Amniotic stem cell (primary cell): ENCODE data around the gene TMEM131.
A peak's percentile ranks its signal among the peaks of the same experiment; 100 is the strongest.
"Not testable (repeated sequence)": the region's sequence is repeated elsewhere in the genome, so short reads cannot be mapped to it uniquely, and the experiment has no call there.

Experiments
- DNase-seq: peaks from one replicate; lab custom pipeline; 2025; lab: John Stamatoyannopoulos, UW

Gene TMEM131

DNA sequence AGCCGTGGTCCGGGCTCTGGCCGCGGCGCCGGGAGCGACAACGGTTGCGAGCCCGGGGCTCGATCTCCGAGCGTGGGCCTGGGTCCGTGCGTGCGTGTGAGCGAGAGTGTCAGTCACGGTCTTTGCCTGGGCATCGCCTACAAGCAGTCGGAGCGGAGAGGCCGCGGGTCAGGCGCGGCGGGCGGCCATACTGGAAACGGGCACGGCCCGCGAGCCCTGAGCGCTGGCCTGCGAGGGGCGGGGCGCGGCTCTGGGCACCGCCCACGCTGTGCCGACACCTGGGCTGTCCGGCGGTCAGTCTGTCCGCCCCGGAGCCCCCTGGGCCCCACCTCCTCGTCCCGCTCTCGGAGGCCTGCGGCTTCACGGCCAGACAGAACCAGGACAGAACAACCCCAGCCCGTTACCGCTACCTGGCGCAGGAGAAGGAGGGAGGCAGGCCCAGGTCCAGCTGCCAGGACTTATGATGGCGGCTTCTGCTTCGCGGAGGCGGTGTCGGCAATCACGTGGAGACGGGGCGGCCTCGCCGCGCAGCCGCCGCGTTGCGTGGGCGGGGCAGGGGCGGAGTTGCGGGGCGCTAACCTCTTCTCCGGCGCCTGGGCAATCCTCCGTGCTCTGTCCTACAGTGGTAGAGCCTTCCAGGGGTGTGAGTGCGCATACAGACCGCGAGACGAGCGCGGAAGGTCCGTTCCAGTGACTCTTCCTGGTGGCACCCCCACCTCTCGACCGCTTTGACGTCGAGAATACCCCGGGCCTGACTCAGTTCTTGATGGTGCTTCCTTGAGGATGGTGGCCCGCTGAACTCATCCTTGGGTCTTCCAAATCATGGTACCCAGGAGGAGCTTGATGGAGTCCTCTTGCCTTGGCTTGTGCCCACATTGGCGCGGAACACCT, at the start of gene TMEM131:
TSS of gene TMEM131 (minus strand) at position 215 of the 891 bp plus-strand sequence. CDS start 286 bp downstream, outside the sequence.
- DNase-seq = peak; percentile 75

- DNase-seq = not testable (repeated sequence)
Measured at GRCh38 chr2:98044730-98045129, 49.0 kb upstream of the TMEM131 start.

DNA sequence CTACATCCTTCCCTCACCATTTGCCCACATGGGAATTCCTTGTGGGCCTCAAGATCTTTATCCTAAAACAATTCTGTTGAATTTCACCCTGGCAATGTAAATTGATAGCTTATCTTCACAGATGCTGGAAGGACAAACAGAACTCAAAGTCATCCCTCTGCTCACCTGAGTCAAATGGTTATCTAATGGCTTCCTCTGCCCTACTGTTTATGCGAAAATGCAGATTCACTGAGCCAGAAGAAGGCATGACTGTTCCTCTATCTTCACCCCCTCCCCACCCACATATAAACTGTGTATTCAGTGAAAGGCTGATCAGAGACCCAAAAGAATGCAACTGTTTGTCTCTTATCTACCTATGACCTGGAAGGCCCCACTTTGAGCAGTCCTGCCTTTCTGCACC, 47.4 kb upstream of the TMEM131 start:
- DNase-seq = no peak

DNA sequence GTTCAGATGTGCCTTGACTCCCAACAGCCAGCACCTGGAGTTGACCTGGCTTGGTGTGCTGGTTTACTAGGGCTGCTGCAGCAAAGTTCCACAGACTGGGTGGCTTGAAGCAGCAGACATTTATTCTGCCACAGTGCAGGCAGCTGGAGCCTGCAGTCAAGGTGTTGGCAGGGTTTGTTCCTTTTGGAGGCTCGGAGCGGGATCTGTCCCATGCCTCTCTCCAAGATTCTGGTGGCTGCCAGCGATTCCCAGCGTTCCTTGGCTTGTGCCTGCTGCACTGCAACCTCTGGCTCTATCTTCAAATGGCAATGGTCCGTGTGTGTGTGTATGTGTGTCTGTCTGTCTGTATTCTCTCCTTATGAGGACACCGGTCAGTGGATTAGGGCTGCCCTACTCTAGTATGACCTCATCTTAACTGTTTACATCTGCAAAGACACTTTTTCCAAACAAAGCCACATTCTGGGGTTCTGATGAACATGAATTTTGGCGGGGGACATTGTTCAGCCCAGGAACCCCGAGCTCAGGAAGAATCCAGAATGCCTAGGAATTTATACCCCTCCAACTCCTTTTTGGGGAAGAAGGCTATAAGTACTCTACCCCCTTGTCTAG, 44.7 kb upstream of the TMEM131 start:
- no peak for DNase-seq

GRCh38 chr2:98039085-98039756, 43.5 kb upstream of the TMEM131 start:
- no peak for DNase-seq

GRCh38 chr2:98037666-98038336, 42.1 kb upstream of the TMEM131 start:
- no peak for DNase-seq

DNA sequence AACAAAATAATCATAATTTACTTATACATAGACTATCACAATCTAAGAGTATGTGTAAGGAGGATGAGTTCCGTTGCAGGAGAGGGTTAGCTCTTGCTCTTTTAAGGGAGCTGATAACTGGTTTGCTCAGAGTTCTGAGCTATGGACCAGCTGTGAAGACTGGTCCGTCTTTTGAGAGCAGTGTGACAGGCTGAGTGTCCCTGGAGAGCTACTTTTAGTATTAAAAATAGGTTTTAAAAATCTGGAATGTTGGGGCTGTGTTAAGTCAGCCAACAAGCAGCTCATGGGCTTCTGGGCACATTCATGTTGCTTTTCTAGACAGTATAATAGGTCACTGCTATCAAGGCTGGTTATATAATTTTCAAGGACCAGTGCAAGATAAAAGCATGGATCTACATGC, 41.5 kb upstream of the TMEM131 start:
- DNase-seq = no peak

DNA sequence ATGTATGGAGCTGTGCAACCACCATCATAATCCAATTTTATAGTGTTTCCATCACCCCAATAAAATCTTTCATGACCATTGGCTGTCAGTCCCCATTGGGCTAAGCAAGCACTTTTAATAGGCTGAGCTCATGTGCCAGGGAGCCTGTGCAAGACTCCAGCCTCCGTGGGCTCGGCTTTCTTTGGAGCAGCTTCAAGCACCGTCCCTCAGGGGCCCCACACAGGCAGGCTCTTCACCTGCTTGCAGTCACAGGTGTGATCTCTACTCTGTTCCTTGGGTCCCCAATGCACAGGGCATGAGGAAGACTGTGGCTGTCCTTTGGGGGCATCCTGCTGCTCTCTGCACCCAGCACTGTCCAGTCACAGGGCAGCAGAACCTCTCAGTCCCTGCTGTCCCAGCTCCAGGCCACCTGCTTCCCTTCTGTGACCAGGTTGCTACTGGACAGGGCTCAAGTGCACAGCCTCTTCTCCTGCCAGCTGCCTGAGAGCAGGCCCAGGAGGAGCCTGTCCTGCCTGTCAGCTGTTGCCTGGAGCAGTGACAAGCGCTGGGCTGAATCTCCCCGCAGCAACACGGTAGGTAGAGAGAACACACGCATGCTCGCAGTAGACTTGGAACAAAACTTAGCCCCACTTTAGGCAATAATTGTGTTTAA, 40.7 kb upstream of the TMEM131 start:
- DNase-seq = no peak

DNA sequence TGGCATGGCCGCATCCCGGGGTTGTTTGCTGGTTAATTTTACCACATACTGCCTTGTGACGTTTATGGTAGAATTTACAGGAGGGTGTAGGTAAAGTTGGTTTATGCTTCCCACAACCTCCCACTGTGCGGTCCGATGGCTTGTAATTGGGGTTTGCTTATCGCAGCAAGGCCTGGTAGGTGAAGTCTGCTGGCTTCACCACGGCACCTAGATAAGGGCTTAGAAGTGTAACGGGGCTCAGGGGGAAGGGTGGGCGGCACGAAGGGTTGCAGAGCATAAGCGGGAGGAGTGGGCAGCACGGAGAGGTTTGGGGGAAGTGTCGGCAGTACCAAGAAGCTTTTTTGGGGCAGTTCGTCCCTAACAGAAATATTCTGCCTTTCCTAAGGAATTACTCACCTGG, 39.0 kb upstream of the TMEM131 start:
- no peak for DNase-seq

DNA sequence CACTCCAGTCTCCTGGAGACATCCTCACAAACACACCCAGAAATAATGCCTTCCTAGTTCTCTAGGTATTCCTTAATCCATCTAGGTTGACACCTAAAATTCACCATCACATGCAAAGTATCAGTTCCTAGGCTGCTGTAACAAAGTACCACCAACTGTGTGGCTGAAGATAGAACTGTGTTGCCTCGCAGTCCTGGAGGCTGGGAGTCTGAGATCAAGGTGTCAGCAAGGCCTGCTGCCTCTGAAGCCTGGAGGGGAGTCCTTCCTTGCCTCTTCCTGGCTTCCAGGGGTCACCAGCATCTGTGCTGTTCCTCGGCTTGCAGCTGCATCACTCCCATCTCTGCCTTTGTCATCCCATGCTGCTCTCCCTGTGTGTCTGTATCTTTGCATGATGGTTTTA, 36.3 kb upstream of the TMEM131 start:
- no peak for DNase-seq

- DNase-seq = no peak
Measured at GRCh38 chr2:98029718-98030222, 34.0 kb upstream of the TMEM131 start.

- DNase-seq = no peak
Measured at GRCh38 chr2:98028931-98029717, 33.4 kb upstream of the TMEM131 start.

- DNase-seq = no peak
Measured at GRCh38 chr2:98028101-98028561, 32.4 kb upstream of the TMEM131 start.

DNA sequence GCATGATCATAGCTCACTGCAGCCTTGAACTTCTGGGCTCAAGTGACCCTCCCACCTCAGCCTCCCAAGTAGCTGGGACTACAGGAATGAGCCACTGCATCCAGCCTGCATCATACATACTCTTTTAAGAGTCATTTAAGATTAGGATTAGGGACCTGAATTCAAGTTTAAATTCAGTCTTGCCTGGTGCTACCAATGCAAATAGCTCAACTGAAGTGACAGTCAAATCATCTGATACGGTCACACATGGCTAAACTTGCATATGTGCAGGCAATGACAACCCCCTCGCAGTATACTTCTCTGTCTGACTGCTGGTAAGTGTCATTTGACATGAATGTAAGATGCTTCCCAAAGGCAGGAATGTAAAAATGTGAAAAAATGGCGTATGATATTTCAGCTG, 31.8 kb upstream of the TMEM131 start:
- no peak for DNase-seq

DNA sequence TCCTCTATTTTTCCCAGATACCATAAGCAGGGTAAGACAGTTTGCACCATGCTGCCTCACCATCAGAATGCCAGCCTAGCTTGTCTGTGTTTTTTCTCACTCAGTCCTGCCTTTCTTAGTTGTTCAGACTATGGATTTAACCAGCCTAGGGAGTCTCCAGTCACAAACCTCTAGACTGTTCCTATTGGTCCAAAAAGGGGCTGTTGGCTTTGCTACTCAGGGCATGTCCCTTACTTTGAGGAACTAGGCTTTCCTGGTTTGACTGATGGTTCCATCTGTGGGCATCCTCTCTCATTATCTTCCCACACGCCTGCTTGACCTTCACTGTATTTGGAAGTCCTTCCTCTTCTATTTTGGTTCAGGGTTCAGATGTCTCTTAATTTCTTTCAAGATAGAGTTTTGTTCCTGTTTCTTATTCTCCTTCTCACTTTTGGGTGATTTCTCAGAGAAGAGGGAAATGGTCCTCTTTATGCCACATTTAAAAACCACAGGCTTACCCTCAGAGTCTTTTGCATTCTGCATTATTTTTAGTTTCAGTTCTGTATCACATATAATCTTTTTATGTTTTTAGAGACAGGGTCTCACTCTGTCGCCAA, 31.3 kb upstream of the TMEM131 start:
- DNase-seq = no peak

DNA sequence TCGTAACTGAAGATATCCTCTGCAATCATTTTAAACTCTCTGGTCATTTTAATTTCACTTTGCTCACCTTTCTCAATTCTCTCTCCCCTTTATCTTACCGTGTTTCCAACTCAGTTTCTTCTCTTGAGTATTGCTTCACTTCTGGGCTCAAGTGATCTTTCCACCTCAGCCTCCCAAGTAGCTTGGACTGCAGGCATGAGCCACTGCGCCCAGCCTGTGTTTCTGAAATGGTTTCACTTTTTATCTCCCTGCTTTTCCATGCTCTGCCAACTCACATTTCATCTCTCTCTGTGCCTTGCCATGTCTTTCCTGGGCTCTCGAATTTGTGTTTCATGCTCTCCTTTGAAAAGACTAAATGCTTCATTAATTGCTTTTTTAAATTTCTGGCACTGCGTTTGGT, 30.5 kb upstream of the TMEM131 start:
- no peak for DNase-seq

- no peak for DNase-seq
Measured at GRCh38 chr2:98025481-98026037, 29.8 kb upstream of the TMEM131 start.

DNA sequence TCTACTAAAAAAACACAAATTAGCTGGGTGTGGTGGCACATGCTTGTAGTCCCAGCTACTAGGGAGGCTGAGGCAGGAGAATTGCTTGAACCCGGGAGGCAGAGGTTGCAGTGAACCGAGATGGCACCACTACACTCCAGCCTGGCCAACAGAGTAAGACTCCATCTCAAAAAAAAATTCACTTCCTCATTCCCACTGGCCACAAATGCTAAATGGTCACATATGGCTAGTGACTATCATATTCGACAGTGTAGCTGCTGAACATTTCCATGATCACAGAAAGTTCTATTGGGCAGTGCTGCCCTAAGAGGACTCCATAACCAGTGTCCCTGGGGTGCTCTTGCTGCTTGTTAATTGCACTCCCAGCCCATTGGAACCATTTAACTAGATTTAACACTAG, 26.3 kb upstream of the TMEM131 start:
- DNase-seq = not testable (repeated sequence)

DNA sequence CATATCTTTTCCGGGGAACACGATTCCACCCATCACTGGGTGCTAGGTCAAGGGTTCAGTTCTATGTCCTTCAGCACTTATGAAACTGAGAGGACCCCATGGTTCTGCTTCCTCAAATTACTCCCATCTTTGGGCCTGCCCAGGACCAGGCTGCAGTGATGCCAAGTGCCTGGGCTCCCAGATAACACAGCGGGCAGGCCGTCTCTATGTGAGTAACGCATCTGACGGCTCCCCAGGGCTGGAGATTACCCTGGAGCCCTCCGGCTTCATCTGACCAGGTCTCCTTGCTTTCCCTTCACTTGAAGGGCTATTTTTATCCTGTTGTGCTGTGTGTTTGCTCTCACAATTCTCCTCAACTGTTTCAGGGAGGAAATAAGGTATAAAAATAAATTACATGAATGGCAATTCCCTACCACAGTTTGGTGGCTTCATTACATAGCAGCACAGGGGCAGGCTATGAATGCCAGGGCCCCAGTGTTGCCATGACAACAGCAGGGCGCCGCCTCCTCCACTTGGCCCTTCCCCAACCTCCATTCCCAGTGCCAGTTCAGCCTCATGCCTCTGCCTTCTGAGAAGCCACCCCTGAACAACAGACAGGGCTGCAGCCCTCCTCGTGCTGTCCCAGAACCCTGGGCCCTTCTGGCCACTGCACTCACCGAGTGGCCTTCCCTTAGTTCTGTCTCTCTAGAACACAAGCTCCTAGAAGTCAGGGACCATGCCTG, 25.4 kb upstream of the TMEM131 start:
- no peak for DNase-seq
